GM12891 (cell line): ENCODE measurements around the gene KIF14.

Experiments used
- POLR2A ChIP-seq: IDR thresholded peaks from 2 replicates; pipeline ENCODE4 v1.6.1; 2011; ENCODE audit warnings: low read depth, low read length, control low read depth
- POLR2AphosphoS5 ChIP-seq: IDR thresholded peaks from 2 replicates; pipeline ENCODE4 v1.6.1; 2011; ENCODE audit warnings: low read depth, low read length, control low read depth

DNA sequence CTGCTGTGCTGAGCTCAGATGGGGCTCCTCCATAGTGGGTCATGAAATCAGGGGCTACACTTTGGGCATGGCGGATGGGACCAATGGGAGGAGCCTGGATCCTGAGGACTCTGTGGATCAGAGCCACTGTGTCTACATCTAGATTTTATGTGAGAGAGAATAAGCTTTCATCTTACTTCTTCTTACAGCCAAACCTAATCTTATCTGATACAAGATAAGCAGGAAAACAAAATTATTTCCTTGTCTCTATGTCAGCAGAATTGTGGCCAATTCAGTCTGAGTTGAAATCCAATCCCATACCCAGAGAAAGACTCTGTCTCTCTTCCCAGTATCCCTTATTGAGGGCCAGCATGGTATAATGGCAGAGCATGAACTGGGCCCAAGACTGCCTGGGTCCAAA, 56.2 kb downstream of the KIF14 start:
- TF ChIP-seq POLR2AphosphoS5: no peak
- no peak for TF ChIP-seq POLR2A
